Stimulated activated naive B cell treated with anti-CD40 and anti-IgM and Interleukin-4, amounts not matched to agents 10 μg/mL and 1 μg/mL and 100 μg/mL, for 72 hours (primary cell): ENCODE data around the gene KIF19.

Experiments
- ATAC-seq, 2 donors: fragments of 150-1000 bp; cut with Tn5 transposase; replicated peaks; 2 replicates each; pipeline ENCODE4 v1.10.0; 2021; ENCODE audit warnings: moderate library complexity in 1 of 2
- DNase-seq: peaks from one replicate; pipeline ENCODE4 v3.0.0; 2021
- H3K27ac Mint-ChIP-seq: one replicate; pipeline ENCODE4 v1.8.0; 2022; ENCODE audit warnings: mild to moderate bottlenecking, mixed read lengths
- H3K27me3 Mint-ChIP-seq, 2 donors: one replicate each; pipeline ENCODE4 v1.8.0; 2022; ENCODE audit warnings: mixed read lengths in 2 of 2
- H3K36me3 Mint-ChIP-seq, 2 donors: one replicate each; pipeline ENCODE4 v1.8.0; 2022; ENCODE audit warnings: mixed read lengths in 2 of 2, mild to moderate bottlenecking in 1 of 2
- H3K4me1 Mint-ChIP-seq, 2 donors: one replicate each; pipeline ENCODE4 v1.8.0; 2022; ENCODE audit warnings: mixed read lengths in 2 of 2, mild to moderate bottlenecking in 1 of 2
- H3K4me3 Mint-ChIP-seq, 2 donors: one replicate each; pipeline ENCODE4 v1.8.0; 2022; ENCODE audit warnings: mild to moderate bottlenecking in 2 of 2, mixed read lengths in 2 of 2, moderate library complexity in 1 of 2
- H3K9me3 Mint-ChIP-seq, 2 donors: one replicate each; pipeline ENCODE4 v1.8.0; 2022; ENCODE audit warnings: mixed read lengths in 2 of 2, mild to moderate bottlenecking in 1 of 2

The KIF19 gene

GRCh38 chr17:74369665-74370490, 43.9 kb downstream of the KIF19 start:
- ATAC-seq: no peak
- DNase-seq: no peak
- Mint-ChIP-seq H3K36me3 (no peaks in the 10 kb centered on the region), H3K27ac (no peak overlapping the region), H3K27me3 (peaks cover 50 to 76% of the 10 kb centered on the region in 2 donors), H3K4me3 (no peak overlapping the region), H3K4me1 (peaks cover 12 to 17% of the 10 kb centered on the region in 2 donors), H3K9me3 (no peaks in the 10 kb centered on the region)

DNA sequence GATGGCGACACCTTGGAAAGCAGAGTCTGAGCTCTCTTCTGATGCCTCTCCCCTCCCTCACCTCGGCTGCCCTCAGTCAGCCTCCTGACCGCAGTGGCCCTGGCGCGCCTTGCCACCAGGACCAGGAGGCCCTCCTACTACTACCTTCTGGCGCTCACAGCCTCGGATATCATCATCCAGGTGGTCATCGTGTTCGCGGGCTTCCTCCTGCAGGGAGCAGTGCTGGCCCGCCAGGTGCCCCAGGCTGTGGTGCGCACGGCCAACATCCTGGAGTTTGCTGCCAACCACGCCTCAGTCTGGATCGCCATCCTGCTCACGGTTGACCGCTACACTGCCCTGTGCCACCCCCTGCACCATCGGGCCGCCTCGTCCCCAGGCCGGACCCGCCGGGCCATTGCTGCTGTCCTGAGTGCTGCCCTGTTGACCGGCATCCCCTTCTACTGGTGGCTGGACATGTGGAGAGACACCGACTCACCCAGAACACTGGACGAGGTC, 45.7 kb downstream of the KIF19 start:
- Mint-ChIP-seq H3K27me3 (peaks cover 46 to 62% of the 10 kb centered on the region in 2 donors), H3K9me3 (no peaks in the 10 kb centered on the region), H3K4me3 (no peak overlapping the region), H3K36me3 (no peaks in the 10 kb centered on the region), H3K27ac (no peak overlapping the region), H3K4me1 (peaks cover 12 to 17% of the 10 kb centered on the region in 2 donors)
- no peak for DNase-seq
- ATAC-seq: no peak

DNA sequence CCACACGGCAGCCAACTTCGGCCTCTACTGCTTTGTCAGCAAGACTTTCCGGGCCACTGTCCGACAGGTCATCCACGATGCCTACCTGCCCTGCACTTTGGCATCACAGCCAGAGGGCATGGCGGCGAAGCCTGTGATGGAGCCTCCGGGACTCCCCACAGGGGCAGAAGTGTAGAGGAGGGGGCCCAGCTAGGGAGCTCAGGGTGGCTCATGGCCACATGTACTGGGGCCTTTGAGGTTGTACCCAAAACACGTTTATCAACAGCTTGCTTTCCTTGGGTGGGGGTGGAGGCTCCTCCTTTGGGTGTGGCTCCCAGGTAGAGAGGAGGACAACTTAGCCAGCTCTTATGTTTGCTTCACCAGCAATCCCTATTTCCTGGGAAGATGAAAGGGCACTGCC, 46.4 kb downstream of the KIF19 start:
- ATAC-seq: no peak
- Mint-ChIP-seq H3K27me3 (peaks cover 42 to 56% of the 10 kb centered on the region in 2 donors), H3K4me3 (no peak overlapping the region), H3K27ac (no peak overlapping the region), H3K9me3 (no peaks in the 10 kb centered on the region), H3K4me1 (peaks cover 12 to 17% of the 10 kb centered on the region in 2 donors), H3K36me3 (no peaks in the 10 kb centered on the region)
- DNase-seq: no peak

DNA sequence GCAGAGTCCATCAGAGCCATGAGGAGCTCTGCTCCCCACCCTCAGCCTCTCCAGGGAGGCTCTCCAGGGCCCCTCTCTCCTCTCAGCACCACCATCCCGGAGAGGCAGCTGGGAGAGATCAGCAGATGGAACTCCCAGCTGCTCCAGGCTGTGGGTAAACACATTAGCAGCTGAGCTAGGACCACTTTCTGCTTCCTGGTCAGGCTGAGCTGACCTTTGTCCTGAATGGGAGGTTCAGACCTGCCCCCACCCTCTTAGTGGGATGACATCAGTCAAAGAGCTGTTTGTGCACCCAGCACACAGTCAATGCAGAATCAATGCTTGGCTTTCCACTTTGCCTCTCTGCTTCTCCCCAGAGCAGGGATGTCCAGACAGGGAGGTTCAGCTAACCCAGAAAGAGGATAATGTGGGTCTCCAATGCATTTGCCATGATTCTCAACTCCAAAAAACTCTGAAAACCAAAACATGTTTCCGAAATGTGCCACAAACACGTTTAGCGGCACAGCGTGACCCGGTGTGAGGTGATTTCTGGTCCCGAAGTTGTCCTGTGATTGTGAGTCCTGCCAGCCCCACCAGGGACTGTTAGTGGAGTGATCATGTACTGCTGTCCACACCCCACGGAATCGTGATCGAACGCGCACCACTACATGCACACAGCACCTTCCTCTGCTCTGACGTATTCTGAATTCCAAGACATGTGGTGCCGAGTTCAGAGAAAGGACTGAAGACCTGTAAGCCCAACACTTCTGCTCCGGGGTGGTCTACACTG, 48.0 kb downstream of the KIF19 start:
- peaks cover 45 to 57% of the 10 kb centered on the region in 2 donors for H3K27me3 Mint-ChIP-seq
- peaks cover 5 to 6% of the 10 kb centered on the region in 2 donors for H3K4me1 Mint-ChIP-seq
- no peak for DNase-seq
- H3K4me3 Mint-ChIP-seq: no peak overlapping the region
- no peak for ATAC-seq
- no peak overlapping the region for H3K27ac Mint-ChIP-seq
- no peaks in the 10 kb centered on the region for H3K36me3 Mint-ChIP-seq
- H3K9me3 Mint-ChIP-seq: no peaks in the 10 kb centered on the region

DNA sequence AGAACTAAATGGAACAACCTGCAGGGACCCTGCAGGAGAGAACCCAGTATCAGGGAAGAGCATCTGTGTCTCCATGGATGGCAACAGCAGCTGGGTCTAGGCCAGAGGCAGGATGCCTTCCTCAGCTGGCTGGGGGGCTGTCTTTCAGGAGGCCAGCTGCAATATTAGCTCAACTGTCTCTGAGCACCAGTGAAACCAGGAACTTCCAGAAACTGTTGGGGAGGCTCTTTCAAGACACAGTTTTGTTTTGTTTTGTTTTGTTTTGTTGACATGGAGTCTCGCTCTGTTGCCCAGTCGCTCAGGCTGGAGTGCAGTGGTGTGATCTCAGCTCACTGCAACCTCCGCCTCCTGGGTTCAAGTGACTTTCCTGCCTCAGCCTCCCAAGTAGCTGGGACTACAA, 48.8 kb downstream of the KIF19 start:
- H3K27ac Mint-ChIP-seq: no peak overlapping the region
- H3K36me3 Mint-ChIP-seq: no peaks in the 10 kb centered on the region
- ATAC-seq: no peak
- H3K4me1 Mint-ChIP-seq: peaks cover 0 to 4% of the 10 kb centered on the region in 2 donors
- H3K27me3 Mint-ChIP-seq: peaks cover 40 to 51% of the 10 kb centered on the region in 2 donors
- no peak for DNase-seq
- no peak overlapping the region for H3K4me3 Mint-ChIP-seq
- H3K9me3 Mint-ChIP-seq: no peaks in the 10 kb centered on the region

- peaks cover 3 to 11% of the 10 kb centered on the region in 2 donors for H3K4me1 Mint-ChIP-seq
- H3K27me3 Mint-ChIP-seq: peaks cover 36 to 39% of the 10 kb centered on the region in 2 donors
- no peaks in the 10 kb centered on the region for H3K36me3 Mint-ChIP-seq
- H3K27ac Mint-ChIP-seq: no peak overlapping the region
- ATAC-seq: peak; percentile 95 to 96
- H3K4me3 Mint-ChIP-seq: no peak overlapping the region
- peak; percentile 80 for DNase-seq
- no peaks in the 10 kb centered on the region for H3K9me3 Mint-ChIP-seq
These were observed 53.6 kb downstream of the KIF19 start for GRCh38 chr17:74379495-74380085.

DNA sequence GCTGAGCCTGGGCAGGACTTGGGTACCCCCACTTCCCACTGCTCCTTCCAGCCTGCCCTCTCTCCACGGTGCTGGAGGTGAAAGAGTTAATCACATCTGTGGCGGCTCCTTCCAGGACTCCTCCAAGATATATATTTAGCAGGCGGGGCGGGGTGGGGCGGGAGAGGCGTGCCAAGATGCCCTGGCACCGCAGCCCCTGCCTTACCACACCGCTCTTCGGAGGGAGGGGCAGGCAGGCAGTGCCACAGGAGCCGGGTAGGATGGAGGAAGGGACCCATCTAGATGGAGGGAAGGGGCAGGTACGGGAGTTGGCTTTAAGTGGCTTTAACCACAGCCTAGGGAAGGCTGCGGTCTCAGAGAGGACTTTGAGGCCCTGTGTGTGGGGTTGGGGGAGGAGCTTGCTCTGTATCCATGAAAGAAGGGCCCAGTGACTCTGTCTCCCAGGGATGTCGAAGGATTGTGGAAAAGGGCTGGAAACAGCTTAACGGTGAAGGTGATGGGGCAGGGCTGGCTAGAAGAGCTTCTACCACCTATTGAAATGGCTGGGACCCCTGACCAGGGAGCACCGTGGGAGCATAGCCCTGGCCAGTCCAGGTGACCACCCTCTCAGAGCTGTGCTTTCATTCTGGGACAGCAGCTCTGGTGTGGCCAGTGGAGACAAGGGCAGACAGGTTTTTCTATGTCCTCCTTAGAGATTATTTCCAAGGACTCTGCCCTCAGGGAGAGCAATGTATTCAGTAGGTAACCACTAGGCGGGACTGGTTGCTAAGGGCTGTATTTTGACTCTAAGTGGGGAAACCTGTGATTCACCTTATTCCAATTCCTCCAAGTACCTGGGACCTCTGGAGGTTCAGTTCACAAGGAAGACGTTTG, 54.3 kb downstream of the KIF19 start:
- Mint-ChIP-seq H3K27ac (no peak overlapping the region), H3K9me3 (no peaks in the 10 kb centered on the region), H3K27me3 (peaks cover 39 to 44% of the 10 kb centered on the region in 2 donors), H3K36me3 (peaks cover 0 to under 1% of the 10 kb centered on the region in 2 donors), H3K4me3 (no peak overlapping the region), H3K4me1 (peaks cover 3 to 11% of the 10 kb centered on the region in 2 donors)
- ATAC-seq (no peak), DNase-seq (no peak)

DNA sequence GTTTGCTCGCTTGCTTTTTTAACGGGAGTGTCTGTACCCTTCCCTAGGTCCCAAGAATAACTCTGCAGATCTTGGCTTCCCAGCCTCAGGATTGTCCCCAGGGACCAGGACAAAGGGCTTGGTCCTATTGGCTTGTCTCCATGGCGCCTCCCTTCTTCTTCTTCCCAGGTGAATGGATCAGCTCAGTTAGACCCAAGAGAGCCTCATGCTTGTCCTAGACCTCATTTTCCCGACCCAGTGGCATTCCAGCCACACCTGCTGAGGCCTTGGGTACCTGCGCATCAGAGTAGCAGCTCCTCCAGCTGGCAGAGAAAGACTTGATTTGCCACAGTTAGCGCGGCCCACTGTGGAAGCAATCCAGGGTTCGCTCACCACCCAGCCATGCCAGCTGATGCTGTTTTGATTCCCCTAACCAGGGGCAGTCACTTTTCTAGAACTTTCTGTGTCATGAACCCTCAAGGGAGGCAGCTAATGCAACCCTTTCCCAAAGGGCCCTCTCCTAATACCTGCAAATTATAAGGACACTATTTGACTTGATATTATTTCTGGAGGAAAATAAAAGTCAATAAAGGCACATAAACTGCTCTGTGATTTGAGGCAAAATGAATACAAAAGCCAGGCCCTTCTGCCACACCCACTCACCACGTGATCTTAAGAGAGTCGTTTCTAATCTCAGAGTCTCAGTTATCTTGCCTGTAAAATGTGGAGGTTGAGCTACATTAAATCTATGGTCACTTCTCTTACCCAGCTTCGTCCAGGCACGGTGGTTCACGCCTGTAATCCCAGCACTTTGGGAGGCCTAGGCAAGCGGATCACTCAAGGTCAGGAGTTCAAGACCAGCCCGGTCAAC, 55.2 kb downstream of the KIF19 start:
- peaks cover 41 to 48% of the 10 kb centered on the region in 2 donors for H3K27me3 Mint-ChIP-seq
- H3K9me3 Mint-ChIP-seq: peaks cover 0 to 1% of the 10 kb centered on the region in 2 donors
- H3K36me3 Mint-ChIP-seq: peaks cover 0 to 1% of the 10 kb centered on the region in 2 donors
- ATAC-seq (no peak), DNase-seq (no peak)
- H3K4me1 Mint-ChIP-seq: peaks cover 3 to 11% of the 10 kb centered on the region in 2 donors
- H3K27ac Mint-ChIP-seq: no peak overlapping the region
- H3K4me3 Mint-ChIP-seq: no peak overlapping the region

- Mint-ChIP-seq H3K4me3 (no peak overlapping the region), H3K9me3 (peaks cover 0 to 1% of the 10 kb centered on the region in 2 donors), H3K27ac (no peak overlapping the region), H3K27me3 (peaks cover 34 to 51% of the 10 kb centered on the region in 2 donors), H3K4me1 (peaks cover 3 to 11% of the 10 kb centered on the region in 2 donors), H3K36me3 (peaks cover 0 to 1% of the 10 kb centered on the region in 2 donors)
- no peak for ATAC-seq
- DNase-seq: no peak
These were observed 57.1 kb downstream of the KIF19 start for GRCh38 chr17:74383141-74383540.

DNA sequence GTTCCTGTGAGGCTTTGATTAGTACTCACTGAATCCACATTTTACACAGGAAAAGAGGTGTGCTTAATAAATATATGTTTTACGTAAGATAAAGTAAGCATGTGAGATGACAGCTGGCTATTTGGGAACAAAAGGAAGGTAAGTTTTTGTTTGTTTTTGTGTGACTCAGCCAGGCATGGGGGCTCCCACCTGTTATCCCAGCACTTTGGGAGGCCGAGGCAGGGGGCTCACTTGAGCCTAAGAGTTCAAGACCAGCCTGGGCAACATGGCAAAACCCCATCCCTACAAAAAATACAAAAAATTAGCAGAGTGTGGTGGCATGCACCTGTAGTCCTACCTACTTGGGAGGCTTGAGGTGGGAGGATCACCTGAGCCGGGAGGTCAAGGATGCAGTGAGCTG, 59.2 kb downstream of the KIF19 start:
- ATAC-seq (no peak), DNase-seq (no peak)
- Mint-ChIP-seq H3K9me3 (peaks cover 0 to 1% of the 10 kb centered on the region in 2 donors), H3K4me1 (peaks cover 4% of the 10 kb centered on the region in 2 donors), H3K4me3 (no peak overlapping the region), H3K36me3 (peaks cover 0 to 1% of the 10 kb centered on the region in 2 donors), H3K27me3 (peaks cover 35 to 53% of the 10 kb centered on the region in 2 donors), H3K27ac (no peak overlapping the region)

DNA sequence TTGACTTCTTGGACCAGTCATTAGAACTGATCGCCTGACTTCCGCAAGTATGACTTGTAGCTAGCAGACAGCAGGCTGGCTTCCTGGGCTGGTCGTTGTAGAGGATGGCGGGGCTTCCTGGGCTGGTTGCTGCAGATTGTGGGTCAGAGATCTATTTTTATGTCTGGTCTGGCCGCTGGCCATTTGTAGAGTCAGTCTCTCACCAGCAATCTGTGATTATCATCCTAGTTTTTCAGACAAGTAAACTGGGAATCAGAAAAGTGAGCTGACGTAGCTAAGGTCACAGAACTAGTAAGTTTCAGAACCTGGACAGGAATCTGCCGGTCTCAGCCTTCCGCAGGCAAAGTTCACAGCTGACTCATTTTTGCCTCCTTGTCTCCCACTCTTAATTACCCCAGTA, 60.4 kb downstream of the KIF19 start:
- Mint-ChIP-seq H3K27me3 (peaks cover 27 to 51% of the 10 kb centered on the region in 2 donors), H3K4me3 (no peak overlapping the region), H3K27ac (no peak overlapping the region), H3K4me1 (peaks cover 0 to 2% of the 10 kb centered on the region in 2 donors), H3K9me3 (peaks cover 0 to 1% of the 10 kb centered on the region in 2 donors), H3K36me3 (peaks cover 0 to 1% of the 10 kb centered on the region in 2 donors)
- DNase-seq: no peak
- ATAC-seq: no peak

- ATAC-seq (no peak), DNase-seq (no peak)
- H3K9me3 Mint-ChIP-seq: peaks cover 0 to 1% of the 10 kb centered on the region in 2 donors
- peaks cover 27 to 51% of the 10 kb centered on the region in 2 donors for H3K27me3 Mint-ChIP-seq
- peaks cover 0 to 1% of the 10 kb centered on the region in 2 donors for H3K36me3 Mint-ChIP-seq
- H3K4me1 Mint-ChIP-seq: peaks cover 0 to 2% of the 10 kb centered on the region in 2 donors
- no peak overlapping the region for H3K27ac Mint-ChIP-seq
- no peak overlapping the region for H3K4me3 Mint-ChIP-seq
These were observed 61.6 kb downstream of the KIF19 start for GRCh38 chr17:74387365-74388218.
